ENCODE results near the gene HNRNPC. TPM values are rescaled to one million over a fixed set of nuclear protein-coding genes. Genes with fewer than 3 reads are reported as not detected.
A peak's percentile ranks its signal among the peaks of the same experiment; 100 is the strongest.

Gene HNRNPC
- total RNA-seq, 1 experiment from 2014 or later: 1,062 TPM

- H2BK12ac ChIP-seq (ENCODE audit: insufficient read length, low read depth, low read length): no peak overlapping the region
- Mint-ChIP-seq H3K27ac (peak overlapping the region in 1 of 3 experiments; percentile 58; a peak in 2 of 7 replicates), H3K9me3 (no peaks in the 10 kb centered on the region), H3K4me1 (peaks cover 37 to 44% of the 10 kb centered on the region in 2 experiments), H3K27me3 (ENCODE audit: low read depth) (no peaks in the 10 kb centered on the region), H3K4me3 (no peak overlapping the region), H3K36me3 (ENCODE audit: insufficient read depth in 1 of 3, low read depth in 3 of 3) (peaks cover 52 to 95% (median 81%) of the 10 kb centered on the region in 3 experiments; a peak in 6 of 7 replicates)
- no peaks in the 10 kb centered on the region for H3K9me3 ChIP-seq (ENCODE audit: control insufficient read depth, low read depth, low read length)
- no peaks in the 10 kb centered on the region for H3K27me3 ChIP-seq (ENCODE audit: insufficient read depth, low read length)
- H3K56ac ChIP-seq (ENCODE audit: insufficient read length, low read depth, low read length): no peak overlapping the region
- H2AK5ac ChIP-seq (ENCODE audit: insufficient read length, low read length): no peak overlapping the region
- H4K5ac ChIP-seq (ENCODE audit: insufficient read length, low read depth, low read length): no peak overlapping the region
- no peak overlapping the region for H2BK5ac ChIP-seq (ENCODE audit: insufficient read length, low read length)
- no peak overlapping the region for H3K4me2 ChIP-seq (ENCODE audit: insufficient read depth, insufficient read length, low read length)
- no peak overlapping the region for H3K23ac ChIP-seq (ENCODE audit: insufficient read length, low read depth, low read length)
- H2AFZ ChIP-seq (ENCODE audit: low read length): no peak overlapping the region
- no peak overlapping the region for H4K8ac ChIP-seq (replicated peaks; ENCODE audit: insufficient read length, low read depth, low read length)
- H3K14ac ChIP-seq (ENCODE audit: insufficient read depth, low read length): no peak overlapping the region
- no peak overlapping the region for H3K27ac ChIP-seq (ENCODE audit: insufficient read length, low read depth, low read length)
- no peak overlapping the region for H3T11ph ChIP-seq (ENCODE audit: low read length)
- H3K9ac ChIP-seq (ENCODE audit: extremely low read depth, insufficient read length, low read length): no peak overlapping the region
- H3K4ac ChIP-seq (ENCODE audit: low read depth, low read length): no peak overlapping the region
- no CpG with 5 or more reads among the region's 2 CpGs for WGBS (ENCODE audit: extremely low coverage, insufficient read length, low lambda C conversion rate)
- no peak overlapping the region for H3K18ac ChIP-seq (ENCODE audit: insufficient read length, low read depth, low read length)
- no peak for DNase-seq
- H2BK20ac ChIP-seq (ENCODE audit: low read depth, low read length, poor library complexity, severe bottlenecking): no peak overlapping the region
- no peaks in the 10 kb centered on the region; the same call in 1 of the 2 replicates for H3K4me1 ChIP-seq (ENCODE audit: insufficient read depth, low read length)
- no peak overlapping the region for H4K91ac ChIP-seq (ENCODE audit: insufficient read length, low read depth, low read length)
- no peak overlapping the region for H2BK15ac ChIP-seq (ENCODE audit: low read depth, low read length)
- H3K23me2 ChIP-seq (ENCODE audit: insufficient read length, low read depth, low read length, poor library complexity, severe bottlenecking): no peaks in the 10 kb centered on the region
- no peaks in the 10 kb centered on the region for H4K20me1 ChIP-seq (ENCODE audit: control insufficient read depth, insufficient read depth, insufficient read length)
- H3K79me1 ChIP-seq (ENCODE audit: insufficient read depth, low read depth, low read length, poor library complexity, severe bottlenecking): peaks cover 6% of the 10 kb centered on the region
- no peak overlapping the region for H2BK120ac ChIP-seq (ENCODE audit: low read depth, low read length, poor library complexity, severe bottlenecking)
- TF ChIP-seq CTCF (conservative IDR thresholded peaks at IDR 0.05): no peak
- H3K79me2 ChIP-seq (ENCODE audit: insufficient read depth, low read length): peaks cover 16% of the 10 kb centered on the region; the same call in 1 of the 2 replicates
Observed at GRCh38 chr14:21219120-21219519, 50.1 kb downstream of the HNRNPC start.

Measured in H9 (cell line).